ENCODE measurements around the gene LTF. TPM values are rescaled to one million over a fixed set of nuclear protein-coding genes. Genes with fewer than 3 reads are reported as not detected.

The LTF gene
- total and polyA plus RNA-seq, 10 of the 15 experiments (the other 5 are each of a cell fraction or from before 2014, with no cell fraction given): 0.03 to 0.31 TPM; not detected in 8

- Histone ChIP-seq H3K9ac (ENCODE audit: control insufficient read depth, insufficient read depth, low read length) (no peak overlapping the region), H3K27me3 (replicated peaks in 1 of 2; ENCODE audit: control insufficient read depth in 2 of 2, insufficient read depth in 2 of 2, low read length in 1 of 2) (peaks cover 4 to 6% of the 10 kb centered on the region in 2 experiments), H2AFZ (ENCODE audit: control insufficient read depth, low read depth, low read length) (no peak overlapping the region), H3K4me2 (ENCODE audit: control insufficient read depth, insufficient read depth) (no peak overlapping the region), H3K27ac (ENCODE audit: control insufficient read depth, insufficient read depth) (no peak overlapping the region), H3K79me2 (ENCODE audit: control insufficient read depth, insufficient read depth, low read length) (no peaks in the 10 kb centered on the region), H4K20me1 (ENCODE audit: control insufficient read depth, insufficient read depth) (no peaks in the 10 kb centered on the region), H3K36me3 (ENCODE audit: control insufficient read depth in 2 of 2, insufficient read depth in 2 of 2, low read length in 1 of 2) (no peaks in the 10 kb centered on the region), H3K4me1 (ENCODE audit: control insufficient read depth, insufficient read depth, low read length) (no peaks in the 10 kb centered on the region), H3K9me3 (replicated peaks; ENCODE audit: control insufficient read depth, insufficient read depth, low read length) (no peaks in the 10 kb centered on the region), H3K4me3 (no peak overlapping the region)
- POLR2A ChIA-PET: no interaction called here
- WGBS (ENCODE audit: insufficient coverage, insufficient replicate concordance, low lambda C conversion rate, missing lambda C conversion rate): 27% methylated on average over 5 of the region's 5 CpGs
- RAD21 ChIA-PET (ENCODE audit: unreplicated experiment): no interaction called here
- DNase-seq (ENCODE audit: low read depth, low spot score) (no peak), FAIRE-seq (no peak), ATAC-seq (no peak)
- CTCF ChIA-PET: interaction anchor here (1.7 kb wide), 1 partner anchor 9 kb away, joined by 7 read pairs; no protein-coding TSS in a partner anchor
- no TSS peak for BruUV-seq (replicated peaks)
- intact Hi-C loops (cut with micrococcal nuclease; ENCODE audit: unreplicated experiment): no loop called here
- in situ Hi-C loops (cut with MboI): no loop called here
- SMC1A ChIA-PET (ENCODE audit: uncharacterized antibody, unreplicated experiment): no interaction called here
- TF ChIP-seq SUZ12 (IDR thresholded peaks at IDR 0.05; ENCODE audit: unreplicated experiment) (no peak), NR2C2 (IDR thresholded peaks at IDR 0.05; ENCODE audit: borderline replicate concordance, control insufficient read depth, insufficient read length, low read depth) (no peak), PRDM15 (CRISPR knock-in tag; IDR thresholded peaks at IDR 0.05) (no peak), HDAC2 (IDR thresholded peaks at IDR 0.05) (no peak), BRCA1 (IDR thresholded peaks at IDR 0.05; ENCODE audit: low read depth, low read length) (no peak), ZNF592 (IDR thresholded peaks at IDR 0.05) (no peak), KLF5 (IDR thresholded peaks at IDR 0.05; ENCODE audit: partially characterized antibody) (no peak), RB1 (IDR thresholded peaks at IDR 0.05; ENCODE audit: borderline replicate concordance) (no peak), MYC (IDR thresholded peaks at IDR 0.05; ENCODE audit: insufficient read depth, insufficient read length, insufficient replicate concordance, low read length, severe bottlenecking) (no peak), PKNOX1 (IDR thresholded peaks at IDR 0.05) (no peak), ZBED1 (IDR thresholded peaks at IDR 0.05; ENCODE audit: borderline replicate concordance) (no peak), RFX5 (IDR thresholded peaks at IDR 0.05; ENCODE audit: low read depth, low read length) (no peak)
These were observed 15.0 kb upstream of the LTF start for GRCh38 chr3:46479696-46480095.

Measured in GM12878 (cell line).